GM21737 (cell line): Measurements from ENCODE around the gene HDAC4.

Source experiments
- ATAC-seq: cut with Tn5 transposase; IDR thresholded peaks from one replicate; pipeline ENCODE4 v1.9.1; 2021; ENCODE audit warnings: mild to moderate bottlenecking, moderate library complexity; ENCODE audit not compliant: unreplicated experiment

The HDAC4 gene

GRCh38 chr2:239385096-239386000, 15.5 kb downstream of the HDAC4 start:
- no peak for ATAC-seq

GRCh38 chr2:239383759-239384156, 17.1 kb downstream of the HDAC4 start:
- no peak for ATAC-seq

- no peak for ATAC-seq
Measured at GRCh38 chr2:239383036-239383758, 17.6 kb downstream of the HDAC4 start.

- ATAC-seq: no peak
Measured at GRCh38 chr2:239382384-239382880, 18.4 kb downstream of the HDAC4 start.

GRCh38 chr2:239381709-239382134, 19.1 kb downstream of the HDAC4 start:
- peak; percentile 44 for ATAC-seq

- peak; percentile 39 for ATAC-seq
Measured at GRCh38 chr2:239380831-239381708, 19.8 kb downstream of the HDAC4 start.

- ATAC-seq: no peak
Measured at GRCh38 chr2:239379641-239380170, 21.1 kb downstream of the HDAC4 start.

GRCh38 chr2:239378918-239379640, 21.7 kb downstream of the HDAC4 start:
- ATAC-seq: no peak

GRCh38 chr2:239378021-239378917, 22.6 kb downstream of the HDAC4 start:
- no peak for ATAC-seq

GRCh38 chr2:239377591-239377990, 23.2 kb downstream of the HDAC4 start:
- no peak for ATAC-seq

- ATAC-seq: no peak
Measured at GRCh38 chr2:239376942-239377531, 23.8 kb downstream of the HDAC4 start.

GRCh38 chr2:239376351-239376750, 24.5 kb downstream of the HDAC4 start:
- no peak for ATAC-seq

GRCh38 chr2:239375278-239376061, 25.4 kb downstream of the HDAC4 start:
- no peak for ATAC-seq

- no peak for ATAC-seq
Measured at GRCh38 chr2:239374896-239375277, 25.9 kb downstream of the HDAC4 start.

GRCh38 chr2:239372835-239373234, 28.0 kb downstream of the HDAC4 start:
- no peak for ATAC-seq

GRCh38 chr2:239371726-239372686, 28.8 kb downstream of the HDAC4 start:
- ATAC-seq: no peak
